ENCODE measurements around the gene VEPH1. TPM values are rescaled to one million over a fixed set of nuclear protein-coding genes. Genes with fewer than 3 reads are reported as not detected.

Gene VEPH1
- total RNA-seq, 4 donors from 2014 or later: 0.07 TPM; not detected in 3

DNA sequence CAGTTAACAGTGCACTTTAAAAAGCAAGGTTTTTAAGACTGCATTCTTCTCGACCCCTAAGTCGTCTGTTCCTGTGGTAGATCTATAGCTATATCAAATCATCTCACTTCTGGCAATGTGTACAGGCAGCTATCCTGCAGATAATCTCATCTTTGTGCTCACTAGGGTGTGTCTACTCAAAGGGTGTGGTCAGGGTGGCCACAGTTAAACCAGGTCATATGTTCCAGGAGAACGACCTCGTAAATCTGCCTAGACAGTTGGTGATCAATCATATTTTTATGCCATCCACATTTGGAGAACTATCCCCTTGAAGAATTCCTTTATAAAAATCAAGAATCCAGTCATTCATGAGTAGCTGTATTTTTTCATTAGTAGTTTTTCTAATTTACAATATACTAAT lies 3.0 kb downstream of the VEPH1 start:
- Histone ChIP-seq H3K36me3 (no peaks in the 10 kb centered on the region), H3K27ac (no peak overlapping the region), H3K4me1 (peaks cover 0 to 8% of the 10 kb centered on the region in 2 donors), H3K27me3 (peaks cover 0 to 6% (median 0%) of the 10 kb centered on the region in 3 donors), H3K4me3 (no peak overlapping the region), H3K9me3 (no peaks in the 10 kb centered on the region)
- intact Hi-C loops (cut with DNase I; ENCODE audit: low total_unique reads) (no loop called here), in situ Hi-C loops (cut with MboI; ENCODE audit: low sequenced_read_pairs in 4 of 4) (no loop called here)
- TF ChIP-seq CTCF (IDR thresholded peaks at IDR 0.05 in 4 of 5, conservative IDR thresholded peaks at IDR 0.05 in 1 of 5) (no peak), POLR2A (IDR thresholded peaks at IDR 0.05) (no peak)
- DNase-seq (no peak), ATAC-seq (no peak)

- intact Hi-C loops (cut with DNase I; ENCODE audit: low total_unique reads) (no loop called here), in situ Hi-C loops (cut with MboI; ENCODE audit: low sequenced_read_pairs in 4 of 4) (loop anchor here (5.0 to 10.0 kb wide), 2 partner anchors 292 to 295 kb away; no protein-coding TSS in a partner anchor)
Observed at GRCh38 chr3:157499342-157499963, 3.8 kb downstream of the VEPH1 start.

DNA sequence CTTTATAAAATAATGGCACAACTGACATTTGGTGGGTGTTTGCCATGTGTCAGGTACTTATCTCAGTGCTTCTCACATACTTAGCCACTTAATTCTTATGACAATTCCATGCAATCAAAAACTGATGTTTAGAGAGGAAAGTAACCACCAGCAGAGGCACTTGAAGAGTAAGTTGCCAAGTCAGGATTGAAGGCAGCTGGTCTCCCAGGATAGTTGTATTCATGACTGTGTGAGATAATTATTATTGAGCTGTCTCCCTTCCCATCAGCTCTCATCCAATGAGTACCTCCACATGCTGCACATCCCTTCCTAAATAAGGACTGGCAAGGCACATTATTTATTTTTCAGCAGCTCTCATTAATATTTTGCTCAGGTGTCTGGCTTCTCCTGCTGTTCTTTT lies 4.8 kb downstream of the VEPH1 start:
- DNase-seq: no peak
- H3K36me3 ChIP-seq: no peaks in the 10 kb centered on the region
- H3K4me3 ChIP-seq: no peak overlapping the region
- peaks cover 3 to 8% of the 10 kb centered on the region in 2 donors for H3K4me1 ChIP-seq
- ATAC-seq: no peak
- H3K27ac ChIP-seq: no peak overlapping the region
- peaks cover 0 to 6% (median 0%) of the 10 kb centered on the region in 3 donors for H3K27me3 ChIP-seq
- intact Hi-C loops (cut with DNase I; ENCODE audit: low total_unique reads) (no loop called here), in situ Hi-C loops (cut with MboI; ENCODE audit: low sequenced_read_pairs in 4 of 4) (loop anchor here (5.0 to 10.0 kb wide), 2 partner anchors 291 to 294 kb away; no protein-coding TSS in a partner anchor)
- TF ChIP-seq POLR2A (IDR thresholded peaks at IDR 0.05) (no peak), CTCF (IDR thresholded peaks at IDR 0.05 in 4 of 5, conservative IDR thresholded peaks at IDR 0.05 in 1 of 5) (no peak)
- no peaks in the 10 kb centered on the region for H3K9me3 ChIP-seq

More at GRCh38 chr3:157499342-157499963, 3.8 kb downstream of the VEPH1 start:
- Histone ChIP-seq H3K36me3 (no peaks in the 10 kb centered on the region), H3K4me3 (peak overlapping the region; percentile 22 to 33 (median 30)), H3K9me3 (no peaks in the 10 kb centered on the region), H3K27me3 (peaks cover 0 to 6% (median 0%) of the 10 kb centered on the region in 3 donors), H3K4me1 (peaks cover 0 to 8% of the 10 kb centered on the region in 2 donors), H3K27ac (no peak overlapping the region)
- ATAC-seq (no peak), DNase-seq (no peak)
- TF ChIP-seq POLR2A (IDR thresholded peaks at IDR 0.05) (no peak), CTCF (IDR thresholded peaks at IDR 0.05 in 4 of 5, conservative IDR thresholded peaks at IDR 0.05 in 1 of 5) (no peak)

DNA sequence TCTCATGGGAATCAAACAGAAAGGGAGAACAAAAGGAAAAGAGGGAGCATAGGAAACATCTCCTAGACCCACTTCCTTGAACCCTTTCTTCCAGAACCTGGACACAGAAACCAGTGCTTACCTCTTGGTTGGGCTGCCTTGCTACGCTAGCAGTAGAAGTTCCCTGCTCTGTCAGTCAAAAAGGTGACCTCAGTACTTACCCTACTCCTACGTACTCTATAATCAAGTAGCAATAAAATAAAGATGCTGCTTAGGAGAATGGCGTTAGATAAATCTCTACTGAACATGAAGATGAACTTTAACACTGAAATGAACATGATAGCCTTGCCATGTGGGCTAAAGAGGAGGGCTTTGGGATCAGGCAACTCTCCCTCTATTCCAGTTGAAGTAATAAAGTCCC lies 7.4 kb downstream of the VEPH1 start:
- intact Hi-C loops (cut with DNase I; ENCODE audit: low total_unique reads): no loop called here
- Histone ChIP-seq H3K27ac (no peak overlapping the region), H3K27me3 (peaks cover 0 to 3% (median 0%) of the 10 kb centered on the region in 3 donors), H3K4me3 (no peak overlapping the region), H3K36me3 (no peaks in the 10 kb centered on the region), H3K9me3 (no peaks in the 10 kb centered on the region), H3K4me1 (peaks cover 3 to 8% of the 10 kb centered on the region in 2 donors)
- in situ Hi-C loops (cut with MboI; ENCODE audit: low sequenced_read_pairs in 4 of 4): loop anchor here (5.0 to 10.0 kb wide), 2 partner anchors 289 to 291 kb away; no protein-coding TSS in a partner anchor
- no peak for TF ChIP-seq CTCF (IDR thresholded peaks at IDR 0.05 in 4 of 5, conservative IDR thresholded peaks at IDR 0.05 in 1 of 5)
- TF ChIP-seq POLR2A (IDR thresholded peaks at IDR 0.05): no peak
- DNase-seq (no peak), ATAC-seq (no peak)

All from gastrocnemius medialis (tissue), 4 donors.